PC-9 (cell line): ENCODE data around the gene SLAMF8. TPM values are rescaled to one million over a fixed set of nuclear protein-coding genes. Genes with fewer than 3 reads are reported as not detected.

Source experiments
- BruUV-seq: library from RNA; stranded (reverse); fragments of 400-500 nt; replicated peaks from 2 replicates; lab custom pipeline; 2021; lab: Mats Ljungman, UMichigan
- CTCF ChIA-PET: fragments of 300-600 bp; sonication (Branson Sonifier 250); formaldehyde crosslinking; loops from one replicate; lab custom pipeline; 2022; ENCODE audit warnings: antibody characterized with exemption; lab: Charles Lee
- POLR2A ChIA-PET: fragments of 300-600 bp; sonication (Branson Sonifier 250); formaldehyde crosslinking; loops from one replicate; lab custom pipeline; 2022; ENCODE audit warnings: antibody characterized with exemption; ENCODE audit not compliant: unreplicated experiment; lab: Charles Lee
- DNase-seq, 2 experiments: peaks; one replicate each; pipeline versions ENCODE4 v3.0.0 to v3.0.0-alpha.2; 2015 to 2022; ENCODE audit warnings: mixed read lengths in 1 of 2
- H2AFZ ChIP-seq: fragments of 200-600 bp; sonication (generic); 2 replicates; pipeline ENCODE4 v1.8.1; 2017; ENCODE audit warnings: antibody characterized with exemption
- H3F3A ChIP-seq: fragments of 200-600 bp; sonication (generic); 2 replicates; pipeline ENCODE4 v1.8.1; 2017; ENCODE audit warnings: antibody characterized with exemption, mild to moderate bottlenecking, low read depth; ENCODE audit not compliant: insufficient read depth
- H3K27ac ChIP-seq: fragments of 200-600 bp; sonication (generic); 2 replicates; pipeline ENCODE4 v1.6.1; 2016; ENCODE audit warnings: mixed run types
- H3K27me3 ChIP-seq: fragments of 200-600 bp; sonication (generic); 2 replicates; pipeline ENCODE4 v1.6.1; 2016; ENCODE audit warnings: low read depth, mixed run types; ENCODE audit not compliant: insufficient read depth
- H3K36me3 ChIP-seq: fragments of 200-600 bp; sonication (generic); 2 replicates; pipeline ENCODE4 v1.6.1; 2016; ENCODE audit warnings: low read depth, mixed run types
- H3K4me1 ChIP-seq: fragments of 200-600 bp; sonication (generic); replicated peaks from 2 replicates; pipeline ENCODE4 v1.6.1; 2016; ENCODE audit warnings: mixed run types; ENCODE audit not compliant: insufficient read depth
- H3K4me2 ChIP-seq: fragments of 200-600 bp; sonication (generic); 2 replicates; pipeline ENCODE4 v1.6.1; 2017; ENCODE audit warnings: mixed run types
- H3K4me3 ChIP-seq: fragments of 200-600 bp; sonication (generic); 2 replicates; pipeline ENCODE4 v1.6.1; 2016; ENCODE audit warnings: mixed run types
- H3K79me2 ChIP-seq: fragments of 200-600 bp; sonication (generic); 2 replicates; pipeline ENCODE4 v1.6.1; 2017; ENCODE audit warnings: low read depth, mixed run types
- H3K9me2 ChIP-seq: fragments of 200-600 bp; sonication (generic); 2 replicates; pipeline ENCODE4 v1.8.1; 2017; ENCODE audit warnings: mild to moderate bottlenecking; ENCODE audit not compliant: insufficient read depth
- H3K9me3 ChIP-seq: fragments of 200-600 bp; sonication (generic); 2 replicates; pipeline ENCODE4 v1.8.1; 2016; ENCODE audit warnings: low read depth; ENCODE audit not compliant: insufficient read depth
- H4K20me1 ChIP-seq: fragments of 200-600 bp; sonication (generic); 2 replicates; pipeline ENCODE4 v1.8.1; 2017; ENCODE audit not compliant: insufficient read depth
- CTCF ChIP-seq: fragments of 200-600 bp; sonication (generic); conservative IDR thresholded peaks from 2 replicates; pipeline ENCODE4 v1.6.1; 2017; ENCODE audit warnings: mixed run types, antibody characterized with exemption, mild to moderate bottlenecking, moderate library complexity
- EZH2 ChIP-seq: fragments of 200-600 bp; sonication (generic); IDR thresholded peaks from 2 replicates; pipeline ENCODE4 v1.8.0; 2017; ENCODE audit warnings: antibody characterized with exemption, low read depth
- intact Hi-C: fragments of 100-400 bp; cut with micrococcal nuclease; formaldehyde crosslinking; loops from one replicate; pipeline ENCODE4 v1.10.0; 2022; ENCODE audit not compliant: unreplicated experiment
- total RNA-seq: library from RNA; stranded (reverse); gene quantifications from 2 replicates; pipeline ENCODE4 v1.2.3, GENCODE V29; 2021

SLAMF8 gene
- total RNA-seq, 1 experiment from 2014 or later: not detected

- CTCF ChIA-PET: no interaction called here
Measured at GRCh38 chr1:159843459-159843858, 16.8 kb downstream of the SLAMF8 start.

GRCh38 chr1:159845751-159846629, 19.3 kb downstream of the SLAMF8 start:
- BruUV-seq: no TSS peak
- Histone ChIP-seq H3F3A (no peaks in the 10 kb centered on the region), H3K4me2 (no peak overlapping the region), H3K4me3 (no peak overlapping the region), H3K36me3 (no peaks in the 10 kb centered on the region), H3K9me3 (no peaks in the 10 kb centered on the region), H3K27ac (no peak overlapping the region), H3K4me1 (peaks cover 9% of the 10 kb centered on the region), H3K9me2 (no peaks in the 10 kb centered on the region), H3K79me2 (no peaks in the 10 kb centered on the region), H3K27me3 (no peaks in the 10 kb centered on the region), H2AFZ (no peak overlapping the region), H4K20me1 (no peaks in the 10 kb centered on the region)
- intact Hi-C loops: no loop called here
- POLR2A ChIA-PET: no interaction called here
- no peak for DNase-seq
- TF ChIP-seq EZH2: no peak
- TF ChIP-seq CTCF: no peak
- CTCF ChIA-PET: no interaction called here

More at GRCh38 chr1:159843459-159843858, 16.8 kb downstream of the SLAMF8 start:
- Histone ChIP-seq H3F3A (no peaks in the 10 kb centered on the region), H3K79me2 (no peaks in the 10 kb centered on the region), H3K4me2 (no peak overlapping the region), H4K20me1 (no peaks in the 10 kb centered on the region), H3K27me3 (no peaks in the 10 kb centered on the region), H2AFZ (no peak overlapping the region), H3K9me3 (no peaks in the 10 kb centered on the region), H3K4me1 (peaks cover under 1% of the 10 kb centered on the region; the same call in 1 of the 2 replicates), H3K36me3 (no peaks in the 10 kb centered on the region), H3K9me2 (no peaks in the 10 kb centered on the region), H3K27ac (no peak overlapping the region), H3K4me3 (no peak overlapping the region)
- TF ChIP-seq EZH2 (no peak), CTCF (no peak)
- BruUV-seq: no TSS peak
- intact Hi-C loops: no loop called here
- no peak for DNase-seq
- POLR2A ChIA-PET: no interaction called here

GRCh38 chr1:159847231-159847630, 20.6 kb downstream of the SLAMF8 start:
- ChIA-PET POLR2A (no interaction called here), CTCF (no interaction called here)
- TF ChIP-seq EZH2: no peak
- no peak for TF ChIP-seq CTCF
- no peak overlapping the region for H3K27ac ChIP-seq
- BruUV-seq: no TSS peak
- H3K79me2 ChIP-seq: no peaks in the 10 kb centered on the region
- DNase-seq: no peak
- H3K36me3 ChIP-seq: no peaks in the 10 kb centered on the region
- H3K9me2 ChIP-seq: no peaks in the 10 kb centered on the region
- no peak overlapping the region for H3K4me3 ChIP-seq
- H3K27me3 ChIP-seq: no peaks in the 10 kb centered on the region
- no peak overlapping the region for H3K4me2 ChIP-seq
- no peaks in the 10 kb centered on the region for H3K9me3 ChIP-seq
- intact Hi-C loops: no loop called here
- H2AFZ ChIP-seq: no peak overlapping the region
- peaks cover 9% of the 10 kb centered on the region for H3K4me1 ChIP-seq
- H4K20me1 ChIP-seq: no peaks in the 10 kb centered on the region
- no peaks in the 10 kb centered on the region for H3F3A ChIP-seq
